Measurements from ENCODE around the gene CTNNA2. TPM values are rescaled to one million over a fixed set of nuclear protein-coding genes. Genes with fewer than 3 reads are reported as not detected.

The CTNNA2 gene
- total and polyA plus RNA-seq, 2 of the 8 experiments (the other 6 are each of a cell fraction or from before 2014, with no cell fraction given), result 3.9 to 9.0 TPM

DNA sequence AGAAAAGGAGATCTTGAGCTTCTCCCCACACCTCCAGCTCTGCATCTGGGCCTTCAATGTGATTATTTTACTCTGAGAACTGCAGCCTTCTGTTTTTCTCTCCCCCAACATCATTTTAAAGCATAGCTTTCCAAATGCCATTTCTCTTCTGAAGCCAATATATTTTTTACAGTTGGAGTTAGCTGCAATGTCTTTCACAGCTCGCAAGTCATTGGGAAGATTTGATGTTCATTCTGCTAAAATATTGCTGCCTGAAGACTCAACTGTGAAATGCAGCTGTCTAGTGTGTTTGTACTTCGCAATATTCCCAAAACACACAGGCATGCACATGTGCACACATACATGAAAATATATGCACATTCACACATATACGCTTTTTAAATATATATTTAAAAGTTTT lies 496.4 kb downstream of the CTNNA2 start:
- no peak overlapping the region for H2BK120ac ChIP-seq (replicated peaks; ENCODE audit: low read depth, low read length)
- no peak for DNase-seq (ENCODE audit: low read depth in 1 of 2, low spot score in 2 of 2)
- TF ChIP-seq ZNF274 (IDR thresholded peaks at IDR 0.05; ENCODE audit: borderline replicate concordance, extremely low read depth, low read length), result no peak
- TF ChIP-seq GTF2F1 (IDR thresholded peaks at IDR 0.05; ENCODE audit: borderline replicate concordance, low read depth, low read length), result no peak
- H3K4me1 ChIP-seq (replicated peaks in 1 of 4; ENCODE audit: control insufficient read depth in 3 of 4, insufficient read depth in 4 of 4, low read length in 3 of 4), result peaks cover 1 to 10% (median 9%) of the 10 kb centered on the region in 4 experiments; a peak in 5 of 7 replicates
- ChIA-PET POLR2A (ENCODE audit: partially characterized antibody) (no interaction called here), CTCF (ENCODE audit: partially characterized antibody) (interaction anchor here (0.7 to 1.6 kb wide), 4 partner anchors 28 to 230 kb away, joined by 3 to 4 read pairs (median 3); no protein-coding TSS in a partner anchor)
- H3K14ac ChIP-seq (ENCODE audit: insufficient read length), result no peak overlapping the region
- 89% methylated on average over 3 of the region's 3 CpGs; no CpG with 5 or more reads in 1 of the 2 experiments for WGBS, 2 experiments (ENCODE audit: extremely low coverage in 1 of 2, insufficient coverage in 1 of 2, insufficient read length in 1 of 2, insufficient replicate concordance in 2 of 2, low coverage in 1 of 2, low lambda C conversion rate in 2 of 2, missing lambda C conversion rate in 1 of 2)
- no peak overlapping the region for H4K91ac ChIP-seq (replicated peaks; ENCODE audit: insufficient read length, low read length)
- no peak overlapping the region; the same call in 1 of the 2 replicates for H3K18ac ChIP-seq (ENCODE audit: extremely low read depth, low read length)
- no peak overlapping the region for H2BK5ac ChIP-seq (ENCODE audit: low read depth, low read length)
- no peaks in the 10 kb centered on the region for H3K36me3 ChIP-seq (ENCODE audit: control insufficient read depth in 2 of 4, insufficient read depth in 4 of 4, low read length in 3 of 4)
- H3K27ac ChIP-seq (ENCODE audit: low read depth, low read length), result no peak overlapping the region
- no peaks in the 10 kb centered on the region for H3K23me2 ChIP-seq (ENCODE audit: low read depth, low read length)
- no peaks in the 10 kb centered on the region for H3K9me3 ChIP-seq (ENCODE audit: insufficient read depth in 2 of 2, low read depth in 1 of 2, low read length in 1 of 2)
- no peaks in the 10 kb centered on the region for H3K79me2 ChIP-seq (ENCODE audit: control insufficient read depth in 1 of 2, insufficient read depth in 2 of 2, low read length in 2 of 2)
- H3K56ac ChIP-seq (replicated peaks; ENCODE audit: insufficient read length, low read depth, low read length), result no peak overlapping the region
- no peak overlapping the region for H2BK15ac ChIP-seq (ENCODE audit: low read length)
- H2AK5ac ChIP-seq (ENCODE audit: low read depth, low read length), result no peak overlapping the region
- H3K27me3 ChIP-seq (replicated peaks in 1 of 4; ENCODE audit: control insufficient read depth in 3 of 4, extremely low read depth in 1 of 4, insufficient read depth in 3 of 4, low read length in 3 of 4), result peaks cover 14 to 23% (median 19%) of the 10 kb centered on the region in 4 experiments; a peak in 5 of 7 replicates
- H2BK12ac ChIP-seq (ENCODE audit: low read depth, low read length), result no peak overlapping the region
- no peak overlapping the region for H4K5ac ChIP-seq (ENCODE audit: insufficient read length, low read depth, low read length)
- no peaks in the 10 kb centered on the region for H4K20me1 ChIP-seq (replicated peaks in 1 of 2; ENCODE audit: control insufficient read depth in 1 of 2, insufficient read depth in 2 of 2, low read length in 2 of 2)
- no peaks in the 10 kb centered on the region for H3K79me1 ChIP-seq (ENCODE audit: low read depth, low read length)
- H2BK20ac ChIP-seq (ENCODE audit: low read length), result no peak overlapping the region
- no peak overlapping the region for H2AFZ ChIP-seq (ENCODE audit: low read length)
- no peak overlapping the region; a peak in 1 of 4 replicates for H3K4me2 ChIP-seq (ENCODE audit: insufficient read depth in 1 of 2, low read depth in 2 of 2, low read length in 2 of 2)
- no peak overlapping the region for H3K4me3 ChIP-seq (ENCODE audit: extremely low read depth in 1 of 4, insufficient read depth in 2 of 4, low read depth in 3 of 4, low read length in 4 of 4)
- H3K9ac ChIP-seq (replicated peaks in 1 of 4; ENCODE audit: extremely low read depth in 1 of 4, low read depth in 3 of 4, low read length in 3 of 4), result no peak overlapping the region
- no peak overlapping the region for H3K23ac ChIP-seq (ENCODE audit: insufficient read length)
- H3K4ac ChIP-seq (replicated peaks; ENCODE audit: insufficient read length, low read depth, low read length), result no peak overlapping the region
- FAIRE-seq, result no peak
- no peak overlapping the region for H4K8ac ChIP-seq (ENCODE audit: extremely low read depth, insufficient read depth, low read length)

Measured in H1 (cell line).